ENCODE measurements around the gene IFI44L.

Gene IFI44L

GRCh38 chr1:78641558-78641957 is 21.3 kb downstream of the IFI44L start:
- DNase-seq (ENCODE audit: low spot score) = no peak

GRCh38 chr1:78645723-78646122 is 25.5 kb downstream of the IFI44L start:
- no peak for DNase-seq (ENCODE audit: low spot score)

GRCh38 chr1:78647238-78647637 is 27.0 kb downstream of the IFI44L start:
- no peak for DNase-seq (ENCODE audit: low spot score)

GRCh38 chr1:78649628-78650027 is 29.4 kb downstream of the IFI44L start, which contains the start of gene IFI44:
IFI44 (plus strand) TSS chr1:78649831; CDS start chr1:78650196, 365 bp downstream.
- peak; percentile 26 for DNase-seq (ENCODE audit: low spot score)

- DNase-seq (ENCODE audit: low spot score) = no peak
These were observed 29.9 kb downstream of the IFI44L start for GRCh38 chr1:78650114-78650660.

GRCh38 chr1:78651241-78651640 is 31.0 kb downstream of the IFI44L start:
- no peak for DNase-seq (ENCODE audit: low spot score)

GRCh38 chr1:78652019-78652560 is 31.8 kb downstream of the IFI44L start:
- DNase-seq (ENCODE audit: low spot score) = no peak

- DNase-seq (ENCODE audit: low spot score) = no peak
These were observed 38.7 kb downstream of the IFI44L start for GRCh38 chr1:78658901-78659300.

- DNase-seq (ENCODE audit: low spot score) = no peak
These were observed 43.7 kb downstream of the IFI44L start for GRCh38 chr1:78663923-78664322.

- no peak for DNase-seq (ENCODE audit: low spot score)
These were observed 44.5 kb downstream of the IFI44L start for GRCh38 chr1:78664763-78665162.

GRCh38 chr1:78665809-78666208 is 45.6 kb downstream of the IFI44L start:
- no peak for DNase-seq (ENCODE audit: low spot score)

GRCh38 chr1:78667939-78668338 is 47.7 kb downstream of the IFI44L start:
- no peak for DNase-seq (ENCODE audit: low spot score)

GRCh38 chr1:78668427-78668826 is 48.2 kb downstream of the IFI44L start:
- DNase-seq (ENCODE audit: low spot score) = no peak

- DNase-seq (ENCODE audit: low spot score) = no peak
These were observed 52.2 kb downstream of the IFI44L start for GRCh38 chr1:78672428-78672827.

- DNase-seq (ENCODE audit: low spot score) = no peak
These were observed 52.9 kb downstream of the IFI44L start for GRCh38 chr1:78673120-78673519.

- DNase-seq (ENCODE audit: low spot score) = peak; percentile 31
These were observed 56.2 kb downstream of the IFI44L start for GRCh38 chr1:78676347-78676982.

GRCh38 chr1:78676993-78677392 is 56.7 kb downstream of the IFI44L start:
- DNase-seq (ENCODE audit: low spot score) = no peak

- DNase-seq (ENCODE audit: low spot score) = no peak
These were observed 57.5 kb downstream of the IFI44L start for GRCh38 chr1:78677788-78678187.

- DNase-seq (ENCODE audit: low spot score) = no peak
These were observed 58.1 kb downstream of the IFI44L start for GRCh38 chr1:78678324-78678723.

GRCh38 chr1:78681265-78681664 is 61.0 kb downstream of the IFI44L start:
- no peak for DNase-seq (ENCODE audit: low spot score)

GRCh38 chr1:78682496-78682895 is 62.2 kb downstream of the IFI44L start:
- DNase-seq (ENCODE audit: low spot score) = no peak

- DNase-seq (ENCODE audit: low spot score) = no peak
These were observed 62.8 kb downstream of the IFI44L start for GRCh38 chr1:78683079-78683478.

- no peak for DNase-seq (ENCODE audit: low spot score)
These were observed 67.1 kb downstream of the IFI44L start for GRCh38 chr1:78687315-78687714.

GRCh38 chr1:78687914-78688313 is 67.7 kb downstream of the IFI44L start:
- DNase-seq (ENCODE audit: low spot score) = no peak

All from iPS-NIHi11 (cell line).